ENCODE results near the gene WDR27.

WDR27 gene

GRCh38 chr6:169701954-169702839 lies at the start of gene WDR27, which contains the start of gene C6orf120:
WDR27 (minus strand) TSS chr6:169702029; CDS start chr6:169689005, 13,024 bp downstream.
C6orf120 (plus strand) TSS chr6:169702126; CDS start chr6:169702460, 334 bp downstream.
- peak; percentile 98 for DNase-seq (ENCODE audit: low spot score)

GRCh38 chr6:169746556-169746955 lies 44.7 kb upstream of the WDR27 start:
- H3K27ac ChIP-seq: no peak overlapping the region
- no peak for DNase-seq (ENCODE audit: low spot score)
- no peak for TF ChIP-seq CTCF (IDR thresholded peaks at IDR 0.05)
- H3K4me3 ChIP-seq: no peak overlapping the region

More at GRCh38 chr6:169701954-169702839, at the start of gene WDR27, which contains the start of gene C6orf120:
- Histone ChIP-seq H3K27ac (peak within 1 kb of the TSS; percentile 92 to 96), H3K4me3 (peak within 1 kb of the TSS; percentile 95)
- TF ChIP-seq CTCF (IDR thresholded peaks at IDR 0.05): no peak

GRCh38 chr6:169745405-169745804 lies 43.6 kb upstream of the WDR27 start:
- Histone ChIP-seq H3K4me3 (no peak overlapping the region), H3K27ac (no peak overlapping the region)
- TF ChIP-seq CTCF (IDR thresholded peaks at IDR 0.05): no peak
- no peak for DNase-seq (ENCODE audit: low spot score)

GRCh38 chr6:169741344-169741743 lies 39.5 kb upstream of the WDR27 start:
- TF ChIP-seq CTCF (IDR thresholded peaks at IDR 0.05): no peak
- no peak overlapping the region for H3K27ac ChIP-seq
- no peak overlapping the region for H3K4me3 ChIP-seq
- DNase-seq (ENCODE audit: low spot score): no peak

GRCh38 chr6:169738976-169739529 lies 37.2 kb upstream of the WDR27 start:
- TF ChIP-seq CTCF (IDR thresholded peaks at IDR 0.05): no peak
- H3K4me3 ChIP-seq: no peak overlapping the region
- DNase-seq (ENCODE audit: low spot score): no peak
- H3K27ac ChIP-seq: no peak overlapping the region

- Histone ChIP-seq H3K27ac (no peak overlapping the region), H3K4me3 (no peak overlapping the region)
- no peak for DNase-seq (ENCODE audit: low spot score)
- TF ChIP-seq CTCF (IDR thresholded peaks at IDR 0.05): no peak
Measured at GRCh38 chr6:169738204-169738975, 36.6 kb upstream of the WDR27 start.
